Adrenal gland (tissue), 5 donors: ENCODE results near the gene TRPV2.

ENCODE experiments used
- CTCF ChIP-seq, 6 experiments: fragments of 450-650 bp in 4 of 6; fragments of 200-600 bp in 2 of 6; sonication (generic) in 1 of 6; IDR thresholded peaks; 1 replicate in 5 of 6; 2 replicates in 1 of 6; pipeline versions ENCODE4 v1.5.1 to v1.8.0; 2016 to 2021; ENCODE audit warnings: antibody characterized with exemption in 6 of 6, mild to moderate bottlenecking in 2 of 6, moderate library complexity in 1 of 6
- POLR2A ChIP-seq, 2 donors: fragments of 450-650 bp; IDR thresholded peaks; one replicate each; pipeline ENCODE4 v1.6.1; 2017; ENCODE audit warnings: antibody characterized with exemption in 2 of 2, mild to moderate bottlenecking in 2 of 2, moderate library complexity in 1 of 2
- donor health status: DM: no; HTN: no; CAD: no.

GRCh38 chr17:16449121-16449570 is 33.8 kb downstream of the TRPV2 start:
- no peak for TF ChIP-seq CTCF (IDR thresholded peaks at IDR 0.05)
- TF ChIP-seq POLR2A (IDR thresholded peaks at IDR 0.05) = peak in 1 of 2 donors; percentile 46
